Measurements from ENCODE around the gene ZNF511. TPM values are rescaled to one million over a fixed set of nuclear protein-coding genes. Genes with fewer than 3 reads are reported as not detected.

The ZNF511 gene
- total and polyA plus RNA-seq, 2 of the 4 experiments (the other 2 are of a cell fraction): 13.6 to 32.6 TPM

DNA sequence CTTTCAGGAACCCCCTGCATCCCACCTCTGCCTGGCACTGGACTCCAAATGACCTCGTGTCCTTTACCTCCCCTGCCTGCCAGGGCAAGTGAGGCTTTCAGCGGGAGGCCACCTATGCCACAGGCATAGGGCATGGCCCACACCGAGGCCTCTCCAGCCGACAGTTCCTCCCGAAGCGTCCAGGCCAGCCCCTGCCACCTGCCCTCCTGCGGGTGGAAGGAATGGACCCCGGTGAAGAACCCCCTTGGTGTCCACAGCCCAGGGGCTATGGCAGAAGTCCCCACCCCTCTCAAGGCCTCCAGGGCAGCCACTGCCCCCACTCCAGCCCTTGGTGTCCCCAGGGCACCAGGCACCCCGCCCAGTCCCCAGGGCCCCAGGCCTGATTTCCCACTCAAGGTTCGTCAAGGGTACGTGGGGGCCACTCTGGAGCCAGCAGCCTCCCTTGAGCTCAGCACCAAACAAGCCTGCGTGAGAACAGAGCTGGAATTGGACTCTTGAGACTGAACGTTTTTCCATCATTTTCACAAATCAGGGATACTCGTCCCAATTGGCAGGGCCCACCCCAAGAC lies 46.0 kb downstream of the ZNF511 start:
- Histone ChIP-seq H2BK15ac (ENCODE audit: low read depth, low read length) (no peak overlapping the region), H3K9ac (ENCODE audit: low read depth, low read length) (no peak overlapping the region), H3K36me3 (ENCODE audit: control insufficient read depth, insufficient read depth, low read length) (peaks cover 5% of the 10 kb centered on the region; the same call in 1 of the 2 replicates), H3K9me1 (ENCODE audit: insufficient read depth, low read length) (no peaks in the 10 kb centered on the region), H4K8ac (ENCODE audit: low read depth in 2 of 2, low read length in 2 of 2) (no peak overlapping the region), H3K27me3 (ENCODE audit: control insufficient read depth, insufficient read depth, low read length) (no peaks in the 10 kb centered on the region), H3K4me1 (ENCODE audit: control insufficient read depth, insufficient read depth, low read length) (peaks cover 6% of the 10 kb centered on the region; the same call in 1 of the 2 replicates), H3K14ac (replicated peaks; ENCODE audit: low read depth, low read length) (no peak overlapping the region), H3K79me1 (ENCODE audit: low read depth in 1 of 2, low read length in 2 of 2) (peaks cover 8 to 13% of the 10 kb centered on the region in 2 experiments; a peak in 2 of 4 replicates), H3K4me3 (ENCODE audit: insufficient read depth, low read depth, low read length) (no peak overlapping the region), H3K18ac (ENCODE audit: low read depth, low read length) (no peak overlapping the region), H4K20me1 (ENCODE audit: insufficient read depth, low read length) (peaks cover 3% of the 10 kb centered on the region), H3K56ac (ENCODE audit: extremely low read depth, insufficient read depth, low read length) (no peak overlapping the region), H2AK5ac (ENCODE audit: low read depth, low read length) (no peak overlapping the region), H2BK5ac (ENCODE audit: low read depth, low read length, poor library complexity, severe bottlenecking) (no peak overlapping the region), H3K9me3 (ENCODE audit: control insufficient read depth, insufficient read depth, low read length) (no peaks in the 10 kb centered on the region), H2BK20ac (ENCODE audit: low read depth, low read length) (no peak overlapping the region), H3K4me2 (ENCODE audit: low read depth, low read length) (no peak overlapping the region), H2AK9ac (replicated peaks; ENCODE audit: low read depth, low read length, poor library complexity) (no peak overlapping the region), H3K27ac (ENCODE audit: insufficient read depth, low read length) (no peak overlapping the region), H2BK120ac (ENCODE audit: low read depth, low read length) (no peak overlapping the region), H2AFZ (replicated peaks; ENCODE audit: low read length, poor library complexity) (no peak overlapping the region), H4K91ac (ENCODE audit: insufficient read depth, low read depth, low read length) (no peak overlapping the region), H3K23ac (ENCODE audit: low read depth, low read length) (no peak overlapping the region), H4K5ac (ENCODE audit: low read depth, low read length) (no peak overlapping the region), H3K4ac (ENCODE audit: low read depth, low read length) (no peak overlapping the region)
- ATAC-seq (ENCODE audit: low read depth): no peak
- CTCF ChIA-PET: no interaction called here
- POLR2A ChIA-PET (ENCODE audit: unreplicated experiment): no interaction called here
- DNase-seq: no peak
- no peak for TF ChIP-seq FOS (IDR thresholded peaks at IDR 0.05; ENCODE audit: low read depth, low read length)
- no peak for TF ChIP-seq RCOR1 (IDR thresholded peaks at IDR 0.05; ENCODE audit: insufficient replicate concordance, low read length)
- TF ChIP-seq MAZ (IDR thresholded peaks at IDR 0.05; ENCODE audit: borderline replicate concordance, low read depth, low read length): no peak
- TF ChIP-seq POLR2A (IDR thresholded peaks at IDR 0.05; ENCODE audit: low read depth, low read length): no peak
- TF ChIP-seq ELK1 (IDR thresholded peaks at IDR 0.05; ENCODE audit: borderline replicate concordance, low read depth, low read length): no peak
- TF ChIP-seq MAFK (IDR thresholded peaks at IDR 0.05; ENCODE audit: low read depth, low read length): no peak
- TF ChIP-seq RAD21 (IDR thresholded peaks at IDR 0.05; ENCODE audit: low read length): no peak
- TF ChIP-seq SMC3 (IDR thresholded peaks at IDR 0.05; ENCODE audit: low read depth, low read length): no peak
- TF ChIP-seq CHD1 (IDR thresholded peaks at IDR 0.05; ENCODE audit: low read depth, low read length): no peak
- no peak for TF ChIP-seq BHLHE40 (IDR thresholded peaks at IDR 0.05; ENCODE audit: low read depth, low read length)
- no peak for TF ChIP-seq MXI1 (IDR thresholded peaks at IDR 0.05; ENCODE audit: borderline replicate concordance, low read depth, low read length)
- TF ChIP-seq, protein P1, sequence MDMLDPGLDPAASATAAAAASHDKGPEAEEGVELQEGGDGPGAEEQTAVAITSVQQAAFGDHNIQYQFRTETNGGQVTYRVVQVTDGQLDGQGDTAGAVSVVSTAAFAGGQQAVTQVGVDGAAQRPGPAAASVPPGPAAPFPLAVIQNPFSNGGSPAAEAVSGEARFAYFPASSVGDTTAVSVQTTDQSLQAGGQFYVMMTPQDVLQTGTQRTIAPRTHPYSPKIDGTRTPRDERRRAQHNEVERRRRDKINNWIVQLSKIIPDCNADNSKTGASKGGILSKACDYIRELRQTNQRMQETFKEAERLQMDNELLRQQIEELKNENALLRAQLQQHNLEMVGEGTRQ (IDR thresholded peaks at IDR 0.05; ENCODE audit: low read depth, low read length): no peak
- TF ChIP-seq NFE2L2 (IDR thresholded peaks at IDR 0.05; ENCODE audit: low read depth, low read length): no peak
- no peak for TF ChIP-seq CTCF (conservative IDR thresholded peaks at IDR 0.05; ENCODE audit: low read depth, low read length)
- 94% methylated on average over 2 of the region's 14 CpGs; no CpG with 5 or more reads in 1 of the 2 experiments for WGBS, 2 experiments (ENCODE audit: extremely low coverage in 2 of 2, insufficient read length in 1 of 2)
- no TSS peak for BruUV-seq (replicated peaks)
- in situ Hi-C loops (cut with MboI; ENCODE audit: low sequenced_read_pairs): no loop called here
- dilution Hi-C loops (cut with HindIII; ENCODE audit: low sequenced_read_pairs, unreplicated experiment): no loop called here
- intact Hi-C loops (cut with micrococcal nuclease): no loop called here
